Cardiac muscle cell (in vitro differentiated cells and primary cell): ENCODE results near the gene SELENOS. TPM values are rescaled to one million over a fixed set of nuclear protein-coding genes. Genes with fewer than 3 reads are reported as not detected.
A peak's percentile ranks its signal among the peaks of the same experiment; 100 is the strongest.

Experiments
- DNase-seq, 2 donors: peaks; one replicate each; pipeline versions ENCODE4 v3.0.0 to v3.0.0-alpha.2; 2010 to 2017; ENCODE audit warnings: low read depth in 1 of 2, low spot score in 1 of 2
- H3K27ac ChIP-seq: fragments of 200-600 bp; sonication (generic); 2 replicates; pipeline ENCODE4 v1.5.1; 2016
- H3K27me3 ChIP-seq: fragments of 200-600 bp; sonication (generic); 2 replicates; pipeline ENCODE4 v1.6.0; 2016; ENCODE audit warnings: control low read depth
- H3K36me3 ChIP-seq: fragments of 200-600 bp; sonication (generic); 2 replicates; pipeline ENCODE4 v1.5.1; 2016; ENCODE audit warnings: control low read depth
- H3K4me1 ChIP-seq: fragments of 200-600 bp; sonication (generic); 2 replicates; pipeline ENCODE4 v1.8.1; 2017; ENCODE audit warnings: low read depth, mild to moderate bottlenecking, mixed run types
- H3K4me3 ChIP-seq: fragments of 200-600 bp; sonication (generic); 2 replicates; pipeline ENCODE4 v1.5.1; 2016; ENCODE audit warnings: mild to moderate bottlenecking
- H3K9me3 ChIP-seq: fragments of 200-600 bp; sonication (generic); 2 replicates; pipeline ENCODE4 v1.5.1; 2017; ENCODE audit warnings: low read depth, mild to moderate bottlenecking, control low read depth
- polyA plus RNA-seq: library from polyadenylated mRNA; unstranded; fragments of >200 nt; fragmentation: Nextera tagmentation; extraction: Ambion mirVana; gene quantifications from 2 replicates; pipeline ENCODE4 v1.2.1, GENCODE V29; 2016
- total RNA-seq: library from RNA; depleted of rRNA; stranded (reverse); fragments of >200 nt; gene quantifications from 2 replicates; pipeline ENCODE4 v1.2.3, GENCODE V29; 2016
- TF ChIP-seq, protein P1 (sequence below): IDR thresholded peaks from 2 replicates; pipeline ENCODE4 v1.5.1; 2012; ENCODE audit warnings: low read depth, mild to moderate bottlenecking, low read length

The SELENOS gene
- total and polyA plus RNA-seq, 2 experiments from 2014 or later: 48.3 to 103 TPM

DNA sequence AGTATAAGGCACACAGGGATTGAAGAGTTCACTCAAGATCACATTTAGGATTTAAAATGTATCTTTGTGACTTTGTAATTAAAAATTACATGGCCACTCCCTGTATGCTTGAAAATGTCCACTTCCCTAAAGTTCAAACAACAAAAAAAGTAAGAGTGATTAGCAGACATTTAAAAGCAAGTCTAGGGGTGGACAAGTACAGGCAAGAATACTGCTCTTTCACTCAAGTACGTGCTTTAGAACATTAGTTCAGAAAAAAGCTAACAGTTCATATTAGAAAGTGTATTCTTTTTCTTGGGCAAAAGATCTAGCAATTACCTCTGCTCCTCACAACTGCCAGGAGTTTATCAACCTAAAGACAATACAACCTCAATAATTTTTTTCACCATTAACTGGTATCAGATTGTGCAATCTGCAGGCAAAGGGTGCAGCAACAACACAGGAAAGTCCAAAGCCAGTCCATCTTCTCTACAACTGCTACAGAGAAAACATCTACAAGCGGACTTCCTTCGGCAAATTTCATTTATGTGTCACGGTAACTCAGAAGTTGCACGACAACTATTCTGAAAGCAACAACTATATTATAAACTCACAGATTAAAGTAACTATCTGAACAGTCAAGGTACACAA lies 43.5 kb downstream of the SELENOS start:
- no peaks in the 10 kb centered on the region for H3K27me3 ChIP-seq
- no peaks in the 10 kb centered on the region for H3K9me3 ChIP-seq
- H3K36me3 ChIP-seq: peaks cover 8% of the 10 kb centered on the region
- peaks cover 15% of the 10 kb centered on the region for H3K4me1 ChIP-seq
- H3K27ac ChIP-seq: peak overlapping the region; percentile 36
- no peak overlapping the region for H3K4me3 ChIP-seq
- TF ChIP-seq, protein P1, sequence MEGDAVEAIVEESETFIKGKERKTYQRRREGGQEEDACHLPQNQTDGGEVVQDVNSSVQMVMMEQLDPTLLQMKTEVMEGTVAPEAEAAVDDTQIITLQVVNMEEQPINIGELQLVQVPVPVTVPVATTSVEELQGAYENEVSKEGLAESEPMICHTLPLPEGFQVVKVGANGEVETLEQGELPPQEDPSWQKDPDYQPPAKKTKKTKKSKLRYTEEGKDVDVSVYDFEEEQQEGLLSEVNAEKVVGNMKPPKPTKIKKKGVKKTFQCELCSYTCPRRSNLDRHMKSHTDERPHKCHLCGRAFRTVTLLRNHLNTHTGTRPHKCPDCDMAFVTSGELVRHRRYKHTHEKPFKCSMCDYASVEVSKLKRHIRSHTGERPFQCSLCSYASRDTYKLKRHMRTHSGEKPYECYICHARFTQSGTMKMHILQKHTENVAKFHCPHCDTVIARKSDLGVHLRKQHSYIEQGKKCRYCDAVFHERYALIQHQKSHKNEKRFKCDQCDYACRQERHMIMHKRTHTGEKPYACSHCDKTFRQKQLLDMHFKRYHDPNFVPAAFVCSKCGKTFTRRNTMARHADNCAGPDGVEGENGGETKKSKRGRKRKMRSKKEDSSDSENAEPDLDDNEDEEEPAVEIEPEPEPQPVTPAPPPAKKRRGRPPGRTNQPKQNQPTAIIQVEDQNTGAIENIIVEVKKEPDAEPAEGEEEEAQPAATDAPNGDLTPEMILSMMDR: no peak
- DNase-seq: no peak

DNA sequence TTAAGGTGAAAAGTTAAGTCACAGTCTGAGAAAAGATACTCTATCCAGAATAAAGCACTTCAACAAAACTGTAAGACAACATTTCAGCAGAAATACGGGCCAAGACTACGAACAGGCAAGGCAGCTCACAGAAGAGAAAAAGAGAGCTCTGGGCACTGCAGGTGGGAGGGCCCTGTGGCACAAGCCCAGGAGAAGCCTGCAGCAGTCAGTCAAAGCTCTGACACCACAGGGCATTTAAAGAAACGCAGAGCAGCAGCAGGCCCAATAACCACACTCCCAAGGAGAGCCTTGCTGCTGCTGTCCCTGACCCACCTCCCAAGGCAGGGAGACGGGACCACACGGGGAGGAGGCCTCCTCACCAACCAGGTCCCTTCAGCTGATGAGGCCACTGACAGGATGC lies 44.6 kb downstream of the SELENOS start:
- H3K4me3 ChIP-seq: no peak overlapping the region
- TF ChIP-seq, protein P1: no peak
- H3K27ac ChIP-seq: peak overlapping the region; percentile 22
- H3K9me3 ChIP-seq: no peaks in the 10 kb centered on the region
- H3K27me3 ChIP-seq: no peaks in the 10 kb centered on the region
- H3K36me3 ChIP-seq: peaks cover 8% of the 10 kb centered on the region
- H3K4me1 ChIP-seq: peaks cover 12% of the 10 kb centered on the region
- peak in 1 of 2 donors; percentile 38 for DNase-seq

DNA sequence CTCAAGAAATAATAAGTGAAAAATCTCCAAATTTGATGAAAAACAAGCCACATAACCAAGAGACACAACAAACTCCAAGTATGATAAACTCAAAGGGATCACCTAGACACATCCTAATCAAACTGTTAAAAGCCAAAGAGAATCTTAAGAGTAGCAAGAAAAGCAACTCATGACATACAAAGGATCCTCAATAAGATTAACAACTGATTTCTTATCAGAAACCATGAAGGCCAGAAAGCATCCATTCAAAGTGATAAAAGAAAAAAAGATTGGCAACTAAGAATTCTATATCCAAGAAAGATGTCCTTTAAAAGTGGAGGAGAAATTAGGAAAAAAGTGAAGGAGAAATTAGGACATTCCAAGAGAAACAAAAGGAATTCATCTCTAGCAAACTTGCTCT lies 49.0 kb downstream of the SELENOS start:
- TF ChIP-seq, protein P1: no peak
- no peak overlapping the region for H3K27ac ChIP-seq
- H3K36me3 ChIP-seq: no peaks in the 10 kb centered on the region
- H3K27me3 ChIP-seq: no peaks in the 10 kb centered on the region
- peaks cover 12% of the 10 kb centered on the region for H3K4me1 ChIP-seq
- no peaks in the 10 kb centered on the region for H3K9me3 ChIP-seq
- no peak for DNase-seq
- H3K4me3 ChIP-seq: no peak overlapping the region

DNA sequence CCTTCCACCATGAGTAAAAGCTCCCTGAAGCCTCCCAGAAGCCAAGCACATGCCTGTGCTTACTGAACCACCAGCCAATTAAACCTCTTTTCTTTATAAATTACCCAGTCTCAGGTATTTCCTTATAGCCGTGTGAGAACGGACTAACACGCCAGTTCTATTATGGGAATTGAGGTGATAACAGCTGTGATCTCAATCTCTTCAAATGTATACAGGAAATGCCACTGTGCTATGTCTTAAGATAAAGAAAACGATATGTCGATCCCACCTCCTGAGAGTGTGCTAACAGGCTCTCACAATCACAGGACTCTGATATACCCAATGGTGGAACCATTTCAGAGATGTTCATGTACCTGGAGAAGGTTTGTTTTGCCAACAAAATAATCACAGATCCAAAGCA lies 51.6 kb downstream of the SELENOS start:
- Histone ChIP-seq H3K4me1 (peaks cover 16% of the 10 kb centered on the region), H3K4me3 (no peak overlapping the region), H3K9me3 (no peaks in the 10 kb centered on the region), H3K36me3 (no peaks in the 10 kb centered on the region), H3K27ac (peak overlapping the region; percentile 2), H3K27me3 (no peaks in the 10 kb centered on the region)
- DNase-seq: no peak
- TF ChIP-seq, protein P1: no peak

Other genes starting within 250 kb of the SELENOS start
- 28.0 and 30.3 TPM in 2 replicates for gene CHSY1, start 25.4 kb downstream of the SELENOS start, total RNA-seq
- 33.4 and 36.0 TPM in 2 replicates for gene CHSY1, start 25.4 kb downstream of the SELENOS start, polyA plus RNA-seq
- gene SNRPA1, start 17.8 kb upstream of the SELENOS start, total RNA-seq: 36.6 and 43.1 TPM in 2 replicates
- gene SNRPA1, start 17.8 kb upstream of the SELENOS start, polyA plus RNA-seq: 131 and 168 TPM in 2 replicates
- gene PCSK6, start 212.2 kb upstream of the SELENOS start, total RNA-seq: 6.4 and 6.6 TPM in 2 replicates
- 4.8 and 8.1 TPM in 2 replicates for gene PCSK6, start 212.2 kb upstream of the SELENOS start, polyA plus RNA-seq